Activated T-cell treated with anti-CD3 and anti-CD28 coated beads for 24 hours (primary cell): Measurements from ENCODE around the gene RNF151.
A peak's percentile ranks its signal among the peaks of the same experiment; 100 is the strongest.
"Not testable (repeated sequence)": the region's sequence is repeated elsewhere in the genome, so short reads cannot be mapped to it uniquely, and the experiment has no call there.

ENCODE experiments used
- DNase-seq: peaks from one replicate; pipeline ENCODE4 v3.0.0-alpha.2; 2020; ENCODE audit warnings: low read depth

Gene RNF151

GRCh38 chr16:2009164-2009711, 42.6 kb downstream of the RNF151 start:
- DNase-seq = no peak

- peak; percentile 70 for DNase-seq
Measured at GRCh38 chr16:2009791-2010510, 43.3 kb downstream of the RNF151 start, which contains the start of gene ZNF598. ZNF598 (minus strand) TSS chr16:2009821.

- not testable (repeated sequence) for DNase-seq
Measured at GRCh38 chr16:2011726-2012125, 45.1 kb downstream of the RNF151 start.

GRCh38 chr16:2013527-2013926, 46.9 kb downstream of the RNF151 start:
- DNase-seq = no peak

GRCh38 chr16:2015117-2015946, 48.7 kb downstream of the RNF151 start:
- DNase-seq = no peak

- no peak for DNase-seq
Measured at GRCh38 chr16:2015947-2016208, 49.2 kb downstream of the RNF151 start.

- no peak for DNase-seq
Measured at GRCh38 chr16:2016407-2016922, 49.8 kb downstream of the RNF151 start.
